ENCODE measurements around the gene MAP2K4. TPM values are rescaled to one million over a fixed set of nuclear protein-coding genes. Genes with fewer than 3 reads are reported as not detected.

The MAP2K4 gene
- total and polyA plus RNA-seq, 2 of the 13 experiments (the other 11 are each of a cell fraction or from before 2014, with no cell fraction given) = 21.5 to 35.6 TPM

GRCh38 chr17:11997147-11997971, 23.3 kb upstream of the MAP2K4 start, which contains the start of gene ZNF18 (continued):
- TF ChIP-seq SNAPC4 (CRISPR knock-in tag; IDR thresholded peaks at IDR 0.05) (no peak), ZBTB7B (CRISPR knock-in tag; IDR thresholded peaks at IDR 0.05) (peak; percentile 49; the same call in 1 of the 2 replicates), ZNF614 (CRISPR knock-in tag; IDR thresholded peaks at IDR 0.05; ENCODE audit: borderline replicate concordance) (0 out of 2 replicates have a peak, but pooled peaks have one; percentile 19), ZNF644 (CRISPR knock-in tag; IDR thresholded peaks at IDR 0.05; ENCODE audit: low read depth) (peak; percentile 36; the same call in 1 of the 2 replicates), ZNF331 (CRISPR knock-in tag; IDR thresholded peaks at IDR 0.05) (peak; percentile 63; the same call in 1 of the 2 replicates), NCOA2 (CRISPR knock-in tag; IDR thresholded peaks at IDR 0.05) (0 out of 2 replicates have a peak, but pooled peaks have one; percentile 24), NR2C2 (CRISPR knock-in tag; IDR thresholded peaks at IDR 0.05; ENCODE audit: borderline replicate concordance) (peak; percentile 79), MTA3 (CRISPR knock-in tag; IDR thresholded peaks at IDR 0.05) (no peak), CBX1 (IDR thresholded peaks at IDR 0.05; ENCODE audit: low read depth) (peak; percentile 43), RFX1 (IDR thresholded peaks at IDR 0.05) (no peak), KDM5B (CRISPR knock-in tag; IDR thresholded peaks at IDR 0.05; ENCODE audit: borderline replicate concordance) (peak; percentile 79), ZNF441 (CRISPR knock-in tag; IDR thresholded peaks at IDR 0.05; ENCODE audit: borderline replicate concordance) (peak; percentile 28; the same call in 1 of the 2 replicates), ZNF800 (CRISPR knock-in tag; IDR thresholded peaks at IDR 0.05) (peak; percentile 72; the same call in 1 of the 2 replicates), NRL (CRISPR knock-in tag; IDR thresholded peaks at IDR 0.05; ENCODE audit: borderline replicate concordance) (peak; percentile 53), DMAP1 (CRISPR knock-in tag; IDR thresholded peaks at IDR 0.05) (peak; percentile 67), ZNF816 (CRISPR knock-in tag; IDR thresholded peaks at IDR 0.05; ENCODE audit: borderline replicate concordance) (peak; percentile 59; the same call in 1 of the 2 replicates), KMT2B (CRISPR knock-in tag; IDR thresholded peaks at IDR 0.05) (0 out of 2 replicates have a peak, but pooled peaks have one; percentile 57), ZFP36 (IDR thresholded peaks at IDR 0.05; ENCODE audit: borderline replicate concordance, low read depth, low read length, partially characterized antibody) (no peak), ZGPAT (CRISPR knock-in tag; IDR thresholded peaks at IDR 0.05) (peak; percentile 65), ZNF567 (CRISPR knock-in tag; IDR thresholded peaks at IDR 0.05; ENCODE audit: borderline replicate concordance) (peak; percentile 37; the same call in 1 of the 2 replicates), PITX1 (CRISPR knock-in tag; IDR thresholded peaks at IDR 0.05) (peak; percentile 15; the same call in 1 of the 2 replicates), ARNT2 (CRISPR knock-in tag; IDR thresholded peaks at IDR 0.05; ENCODE audit: low read depth) (peak; percentile 21; the same call in 1 of the 2 replicates)
